Stomach (tissue), 4 donors: ENCODE results near the gene MRPS6.

Experiments used
- CTCF ChIP-seq, 7 experiments: fragments of 450-650 bp in 4 of 7; fragments of 200-600 bp in 3 of 7; sonication (generic) in 3 of 7; IDR thresholded peaks; one replicate each; pipeline ENCODE4 v1.5.1; 2016 to 2019; ENCODE audit warnings: antibody characterized with exemption in 7 of 7, control low read depth in 2 of 7, mild to moderate bottlenecking in 1 of 7
- POLR2A ChIP-seq, 4 donors: fragments of 450-650 bp; IDR thresholded peaks; one replicate each; pipeline ENCODE4 v1.6.1; 2016; ENCODE audit warnings: antibody characterized with exemption in 4 of 4, control low read depth in 2 of 4, mild to moderate bottlenecking in 1 of 4, moderate library complexity in 1 of 4

GRCh38 chr21:34128674-34129038 lies 55.3 kb downstream of the MRPS6 start:
- TF ChIP-seq POLR2A (IDR thresholded peaks at IDR 0.05) (no peak), CTCF (IDR thresholded peaks at IDR 0.05) (no peak)
